HG02943 (cell line): Measurements from ENCODE around the gene PADI3.
"Not testable (repeated sequence)": the region's sequence is repeated elsewhere in the genome, so short reads cannot be mapped to it uniquely, and the experiment has no call there.

ENCODE experiments used
- ATAC-seq: cut with Tn5 transposase; IDR thresholded peaks from one replicate; pipeline ENCODE4 v1.9.1; 2021; ENCODE audit warnings: mild to moderate bottlenecking, low read depth, moderate library complexity; ENCODE audit not compliant: unreplicated experiment

PADI3 gene

DNA sequence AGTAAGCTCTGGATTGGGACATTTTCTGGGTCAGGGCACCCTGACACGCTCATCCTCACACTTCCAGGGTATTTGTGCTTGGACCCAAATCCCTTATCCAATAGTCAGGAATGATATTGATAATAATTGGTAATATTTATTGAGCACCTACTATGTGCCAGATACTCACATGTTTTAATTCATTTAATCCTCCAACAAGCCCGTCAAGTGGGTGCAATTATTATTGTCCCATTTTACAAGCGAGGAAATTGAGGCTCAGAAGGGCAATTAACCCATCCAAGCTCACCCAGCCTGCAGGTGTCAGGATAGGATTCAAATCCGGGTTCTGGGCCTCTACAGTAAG lies 11.4 kb upstream of the PADI3 start:
- ATAC-seq, result no peak

DNA sequence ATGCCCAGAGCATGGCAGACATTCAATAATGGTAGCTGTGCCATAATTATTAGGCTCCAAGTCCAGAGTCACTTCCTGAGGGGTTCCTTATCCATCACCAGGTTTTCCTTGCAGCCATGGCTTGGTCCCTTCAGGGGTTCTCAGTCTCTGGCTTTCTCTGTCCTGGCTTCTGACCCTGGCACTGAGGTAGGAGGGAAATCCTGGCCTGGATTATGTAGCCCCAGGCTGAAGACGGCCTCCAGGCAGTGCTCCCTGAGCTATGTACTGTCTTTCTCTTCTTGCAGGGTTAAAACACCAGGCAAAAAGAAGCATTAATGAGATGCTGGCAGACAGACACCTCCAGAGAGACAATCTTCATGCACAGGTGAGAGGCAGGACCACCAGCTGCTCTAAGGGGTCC lies 9.5 kb upstream of the PADI3 start:
- no peak for ATAC-seq

DNA sequence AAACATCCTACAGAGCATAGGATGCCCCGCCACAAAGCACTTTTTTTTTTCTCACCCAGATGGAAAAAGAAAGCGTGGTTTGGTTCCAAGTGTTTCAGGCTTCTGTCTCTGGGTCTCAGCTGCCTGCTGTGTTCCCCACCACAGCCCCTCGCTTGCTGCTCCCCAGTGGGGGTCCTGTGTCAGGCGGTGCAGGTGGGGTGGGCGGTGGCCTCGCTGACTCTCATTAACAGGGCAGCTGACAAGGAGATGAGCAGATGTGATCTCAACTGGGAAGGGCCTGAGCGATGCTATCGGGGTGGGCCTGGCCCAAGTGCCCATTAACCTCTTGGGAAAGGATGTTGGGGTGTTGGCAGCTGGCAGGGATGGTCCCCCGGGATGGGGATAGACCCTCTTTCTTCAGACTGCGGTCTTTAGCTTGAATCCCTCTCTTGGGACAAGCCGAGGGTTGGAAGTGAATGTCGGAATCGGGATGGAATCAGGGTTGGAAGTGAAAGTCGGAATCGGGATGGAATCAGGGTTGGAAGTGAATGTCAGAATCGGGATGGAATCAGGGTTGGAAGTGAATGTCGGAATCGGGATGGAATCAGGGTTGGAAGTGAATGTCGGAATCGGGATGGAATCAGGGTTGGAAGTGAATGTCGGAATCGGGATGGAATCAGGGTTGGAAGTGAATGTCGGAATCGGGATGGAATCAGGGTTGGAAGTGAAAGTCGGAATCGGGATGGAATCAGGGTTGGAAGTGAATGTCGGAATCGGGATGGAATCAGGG lies 7.7 kb upstream of the PADI3 start:
- ATAC-seq, result not testable (repeated sequence)

DNA sequence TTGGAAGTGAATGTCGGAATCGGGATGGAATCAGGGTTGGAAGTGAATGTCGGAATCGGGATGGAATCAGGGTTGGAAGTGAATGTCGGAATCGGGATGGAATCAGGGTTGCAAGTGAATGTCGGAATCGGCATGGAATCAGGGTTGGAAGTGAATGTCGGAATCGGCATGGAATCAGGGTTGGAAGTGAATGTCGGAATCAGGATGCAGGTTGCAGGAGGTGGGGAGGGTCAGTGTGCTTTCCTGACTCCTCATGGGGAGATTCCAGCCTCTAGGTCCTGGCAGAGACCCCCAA lies 7.2 kb upstream of the PADI3 start:
- not testable (repeated sequence) for ATAC-seq

DNA sequence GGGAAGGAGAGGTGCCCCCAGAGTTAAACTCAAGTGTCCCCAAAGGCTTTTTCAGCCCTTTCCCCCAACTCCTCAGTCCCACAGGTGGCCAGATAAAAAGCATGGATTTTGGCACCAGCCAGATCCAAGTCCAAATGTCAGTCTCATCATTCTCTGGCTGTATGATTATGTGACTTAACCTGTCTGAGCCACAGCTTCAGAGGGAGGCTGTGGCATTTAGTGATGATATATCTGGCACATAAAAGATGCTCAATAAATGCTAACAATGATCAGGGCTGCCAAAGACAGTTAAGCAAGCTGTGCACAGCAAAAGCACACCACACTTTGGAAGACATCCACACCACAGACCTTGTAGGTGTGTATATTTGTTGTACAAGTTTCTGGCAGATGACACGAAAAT lies 5.6 kb upstream of the PADI3 start:
- no peak for ATAC-seq

DNA sequence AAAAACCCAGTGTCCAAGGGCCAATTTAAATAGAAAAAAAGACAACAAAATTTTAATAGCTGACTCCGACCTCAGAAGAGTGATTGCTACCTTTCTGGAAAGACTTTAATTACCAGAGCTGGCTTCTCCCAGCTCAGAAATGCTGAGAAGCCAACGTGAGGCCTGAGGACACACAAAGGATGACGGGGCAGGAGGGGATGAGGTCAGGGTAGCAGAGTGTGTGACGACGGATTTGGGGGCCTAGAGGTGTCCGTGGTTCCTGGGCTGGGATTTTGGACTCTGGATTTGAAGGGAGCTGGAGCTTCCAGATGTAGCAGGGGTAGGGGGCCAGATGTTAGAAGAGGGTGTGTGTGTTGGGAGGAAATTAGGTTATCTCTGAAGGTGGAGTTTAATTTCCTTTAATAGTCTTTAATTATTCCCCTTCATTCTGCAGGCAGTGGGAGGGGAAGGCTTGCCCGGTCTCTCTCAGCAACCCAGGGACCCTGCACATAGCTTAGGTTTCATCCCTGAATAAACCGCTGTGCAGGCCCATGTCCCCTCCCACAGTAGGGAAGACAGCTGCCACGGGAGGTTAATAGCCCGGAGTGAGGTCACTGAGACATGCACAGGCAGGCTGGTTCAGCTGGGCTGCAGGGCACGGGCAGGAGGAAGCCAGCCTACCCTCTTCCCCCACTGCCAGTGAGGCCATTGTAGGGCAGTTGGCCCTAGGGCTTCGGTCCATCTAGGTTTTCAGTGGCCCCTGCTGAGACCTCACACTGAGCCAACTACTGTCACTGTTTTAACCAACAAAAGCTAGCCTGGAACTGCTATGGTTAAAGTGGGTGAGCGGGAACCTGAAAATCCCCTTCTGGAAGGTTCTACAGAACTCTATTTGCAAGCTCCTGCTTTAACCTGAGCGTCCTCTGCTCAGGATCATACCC lies 3.8 kb upstream of the PADI3 start:
- no peak for ATAC-seq

DNA sequence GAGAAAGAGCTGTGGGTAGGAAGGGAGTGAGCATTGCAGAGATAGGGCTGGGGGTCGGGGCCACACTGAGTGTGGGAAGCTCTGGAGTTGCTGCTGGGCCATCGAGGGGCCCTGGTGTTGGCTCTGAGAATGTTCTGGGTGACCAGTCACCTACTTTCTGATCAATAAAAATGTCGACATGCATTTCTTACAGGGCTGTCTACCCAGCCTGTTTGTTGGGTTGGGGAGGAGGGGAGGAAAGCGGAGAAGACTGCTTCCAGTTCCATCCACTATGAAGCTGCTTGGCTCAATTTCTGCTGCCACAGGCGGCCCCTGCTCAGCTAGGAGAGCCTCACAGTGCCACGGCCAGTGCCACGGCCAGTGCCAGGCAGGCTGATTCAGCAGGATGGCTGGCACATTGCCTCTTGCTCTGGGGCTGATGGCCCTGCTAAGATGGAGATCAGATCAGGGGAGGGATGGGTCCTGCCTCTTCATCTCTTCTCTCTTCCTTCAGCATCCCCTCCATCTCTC lies 3.0 kb upstream of the PADI3 start:
- no peak for ATAC-seq

DNA sequence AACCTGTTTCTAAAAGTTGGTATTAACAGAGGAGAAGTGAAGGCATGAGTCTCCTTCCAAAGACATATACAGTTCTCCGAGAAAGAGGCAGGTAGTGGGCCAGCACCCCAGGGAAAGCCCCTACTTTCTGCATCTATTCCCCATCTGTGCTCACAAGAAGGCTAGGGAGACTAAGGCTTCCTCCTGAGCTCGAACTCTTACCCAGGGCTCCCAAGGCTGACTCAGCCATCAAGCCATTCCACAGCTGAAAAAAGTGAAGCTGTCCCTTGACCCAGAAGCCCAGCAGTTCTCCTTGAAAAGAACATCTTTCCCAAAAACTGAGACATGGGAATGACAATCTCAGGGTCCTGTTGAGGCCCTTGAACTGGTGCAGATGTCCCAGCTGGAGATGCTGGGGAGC lies 1.9 kb upstream of the PADI3 start:
- ATAC-seq, result no peak

DNA sequence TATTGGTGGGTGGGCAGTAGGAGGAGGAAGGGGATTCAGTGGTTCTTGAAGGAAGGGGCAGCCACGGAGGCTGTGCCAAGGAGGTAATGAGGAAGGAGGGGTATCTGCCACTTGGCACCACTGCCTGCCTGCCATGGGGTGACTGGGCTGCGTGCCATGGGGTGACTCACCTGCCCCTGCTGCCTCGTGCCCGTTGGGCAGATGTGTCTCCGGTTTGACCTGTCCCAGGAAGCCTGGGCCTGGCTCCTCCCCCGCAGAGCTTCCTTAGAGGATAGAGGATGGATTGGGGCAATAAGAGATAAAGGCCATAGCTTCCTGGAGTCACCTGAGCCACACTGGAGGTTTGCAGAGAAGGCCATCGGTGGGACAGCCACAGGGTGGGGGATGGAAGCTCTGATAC lies 1.7 kb downstream of the PADI3 start:
- ATAC-seq, result no peak

DNA sequence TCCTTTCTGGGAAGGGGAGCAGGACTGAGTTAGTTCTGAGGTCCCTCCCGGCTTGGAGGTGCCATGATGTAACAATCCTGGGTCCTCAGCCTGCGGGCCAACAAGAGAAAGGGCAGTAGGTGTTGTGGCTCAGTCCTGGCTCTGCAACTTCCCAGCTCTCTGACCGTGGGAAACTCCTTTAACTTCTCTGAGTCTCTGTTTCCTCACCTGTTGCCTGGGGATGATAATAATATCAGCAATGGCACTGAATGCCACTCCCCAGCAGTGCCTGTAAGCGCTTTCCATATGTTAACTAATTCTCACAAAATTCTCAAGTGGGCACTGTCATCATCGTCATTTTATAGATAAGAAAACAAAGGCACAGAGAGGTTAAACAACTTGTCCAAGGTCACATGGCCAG lies 2.3 kb downstream of the PADI3 start:
- ATAC-seq, result no peak

DNA sequence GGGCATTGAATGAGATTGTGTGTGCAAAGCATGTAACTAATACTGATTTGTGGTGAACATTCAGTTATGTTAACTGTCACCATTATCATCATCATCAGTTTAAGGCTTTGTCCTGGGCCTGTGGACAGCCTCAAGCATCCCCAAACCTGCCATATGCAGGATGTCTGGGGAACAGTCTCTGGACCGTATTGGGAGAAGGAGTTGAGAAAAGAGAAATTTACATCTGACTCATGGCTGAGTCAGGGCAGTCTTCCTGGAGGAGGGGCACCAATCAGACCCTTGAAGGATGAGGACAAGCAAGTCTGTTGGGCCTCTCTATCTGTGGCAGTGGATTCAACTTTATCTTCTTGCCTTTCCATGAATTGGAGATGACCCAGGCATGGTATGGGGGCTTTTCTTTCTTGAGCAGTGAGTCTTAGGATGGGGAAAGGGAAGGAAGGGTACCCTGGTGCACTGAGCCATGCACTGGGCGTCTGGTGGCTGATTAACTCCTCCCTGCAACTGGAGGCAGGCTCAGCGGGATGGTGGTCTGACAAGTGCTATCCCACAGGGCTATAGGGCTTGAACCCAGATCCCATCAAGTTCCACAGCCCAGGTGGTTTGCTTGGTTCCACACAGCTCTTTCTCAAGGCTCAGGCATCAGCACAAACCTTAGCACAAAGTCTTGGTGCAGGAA lies 2.9 kb downstream of the PADI3 start:
- no peak for ATAC-seq

DNA sequence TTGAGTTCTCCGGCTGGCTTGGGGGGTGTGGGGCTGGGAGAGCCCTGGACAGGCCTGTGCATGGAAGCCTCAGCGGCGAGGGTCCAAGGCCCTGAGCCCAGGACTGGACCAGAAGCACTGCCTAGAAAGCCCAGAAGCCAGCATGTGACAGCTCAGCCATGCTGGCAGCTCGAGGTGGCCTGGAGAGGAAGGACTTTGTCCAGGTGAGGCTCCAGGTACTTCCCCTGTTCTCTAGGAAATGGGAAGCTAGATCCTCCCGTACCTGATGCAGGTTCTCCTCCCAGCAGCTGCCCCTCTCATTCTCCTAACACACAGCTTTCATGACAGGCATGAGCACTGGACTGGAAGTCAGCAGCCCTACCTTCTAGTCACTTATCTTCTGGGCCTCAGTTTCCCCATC lies 6.4 kb downstream of the PADI3 start:
- no peak for ATAC-seq

DNA sequence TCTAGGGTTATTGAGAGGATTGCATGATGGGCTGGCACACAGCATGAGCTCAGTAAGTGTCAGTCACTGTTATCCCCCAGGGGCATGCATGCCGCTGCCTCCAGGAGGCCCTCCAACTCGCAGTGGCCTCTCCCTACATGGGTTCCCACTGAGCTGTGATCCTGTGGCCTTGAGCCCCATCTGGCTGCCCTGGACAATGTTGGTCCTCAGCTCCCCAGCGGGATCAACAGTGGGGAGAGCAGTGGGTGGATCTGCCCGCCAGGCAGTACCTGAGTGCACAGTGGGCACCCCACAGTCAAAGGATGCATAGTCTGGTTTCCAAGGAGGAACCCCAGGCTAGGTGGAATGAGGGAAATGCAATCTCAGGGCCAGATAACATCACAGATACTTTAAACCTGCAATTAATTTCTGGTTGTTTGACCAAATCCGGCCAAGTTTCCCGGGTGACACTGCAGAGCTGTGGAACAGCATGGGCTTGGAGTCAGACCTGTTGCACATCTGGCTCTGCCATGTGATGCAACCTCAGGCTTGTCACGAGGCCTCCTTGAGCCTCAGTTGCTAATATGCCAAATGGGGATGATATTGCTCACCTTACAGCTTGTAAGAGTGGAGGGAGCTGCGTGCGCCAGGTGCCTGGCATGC lies 9.3 kb downstream of the PADI3 start:
- ATAC-seq, result no peak

DNA sequence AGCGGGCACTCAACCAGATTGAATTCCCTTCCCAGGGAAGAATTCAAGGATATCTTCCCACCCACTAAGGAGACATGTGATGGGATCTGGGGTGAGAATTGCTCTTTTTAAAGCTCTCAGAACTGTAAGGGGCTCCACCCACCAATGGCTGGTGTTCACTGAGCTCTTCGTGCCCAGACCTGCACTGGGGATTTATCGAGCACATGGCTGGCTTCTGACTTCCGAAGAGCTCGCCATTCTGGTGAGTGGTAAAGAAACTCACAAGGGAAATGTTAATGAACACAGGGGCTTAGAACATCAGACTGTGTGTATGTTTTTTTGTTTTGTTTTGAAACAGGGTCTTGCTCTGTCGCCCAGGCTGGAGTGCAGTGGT lies 9.8 kb downstream of the PADI3 start:
- ATAC-seq, result no peak

DNA sequence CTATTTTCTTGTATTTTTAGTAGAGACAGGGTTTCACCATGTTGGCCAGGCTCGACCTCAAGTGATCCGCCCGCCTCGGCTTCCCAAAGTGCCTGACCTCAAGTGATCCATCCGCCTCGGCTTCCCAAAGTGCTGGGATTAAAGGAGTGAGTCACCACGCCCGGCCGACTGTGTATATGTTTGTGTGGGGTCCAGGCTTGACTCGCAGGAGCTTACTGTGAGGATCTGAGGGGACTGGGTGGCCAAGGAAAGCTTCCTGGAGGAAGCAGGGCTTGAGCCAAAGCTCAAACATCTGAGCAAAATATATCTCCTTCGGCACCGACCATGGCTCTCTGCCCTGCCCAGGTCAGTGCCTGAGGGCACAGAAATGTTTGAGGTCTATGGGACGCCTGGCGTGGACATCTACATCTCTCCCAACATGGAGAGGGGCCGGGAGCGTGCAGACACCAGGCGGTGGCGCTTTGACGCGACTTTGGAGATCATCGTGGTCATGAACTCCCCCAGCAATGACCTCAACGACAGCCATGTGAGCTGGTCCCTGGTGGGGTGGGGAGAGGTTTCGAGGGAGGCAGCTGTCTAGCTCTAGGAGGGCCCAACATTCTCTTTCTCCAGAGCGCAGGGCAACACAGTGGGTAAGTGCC lies 10.5 kb downstream of the PADI3 start:
- ATAC-seq, result no peak

DNA sequence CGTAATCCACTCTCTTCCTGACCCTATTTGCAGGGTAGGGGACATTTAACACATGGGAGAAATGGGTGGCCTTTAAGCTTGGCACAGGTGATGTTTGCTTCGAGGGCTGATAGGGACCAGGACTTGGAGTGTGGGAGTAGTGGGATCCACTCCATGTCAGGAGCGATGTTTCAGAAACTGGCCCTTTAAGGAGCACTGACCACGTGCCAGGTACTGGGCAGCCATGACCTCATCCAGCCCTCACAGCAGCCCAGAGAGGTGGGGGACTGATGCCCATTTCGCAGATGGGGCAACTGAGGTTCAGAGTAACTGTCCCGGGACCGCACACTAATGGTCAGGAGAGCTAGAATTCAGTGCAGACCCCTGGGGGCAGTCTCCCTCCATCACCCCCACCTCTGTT lies 11.4 kb downstream of the PADI3 start:
- no peak for ATAC-seq

DNA sequence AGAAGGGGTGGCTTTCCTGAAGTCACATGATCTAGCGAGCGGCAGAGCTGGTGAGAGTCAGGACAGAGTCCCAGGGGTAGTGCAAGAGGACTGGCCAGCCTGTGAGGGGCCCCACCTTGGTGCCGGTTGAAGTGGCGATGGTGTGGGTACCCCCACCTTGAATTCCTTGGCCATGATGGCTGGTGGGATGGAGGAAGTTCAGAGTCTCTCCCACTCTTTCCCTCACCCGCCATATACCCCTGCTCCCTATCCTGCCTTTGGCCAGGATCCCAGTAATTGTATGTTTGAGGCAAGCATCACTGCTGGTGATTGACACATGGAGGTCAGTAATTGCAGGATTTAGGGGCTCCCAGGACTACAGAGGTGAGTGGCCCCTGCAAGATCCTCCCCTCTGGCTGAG lies 11.8 kb downstream of the PADI3 start:
- ATAC-seq, result no peak

DNA sequence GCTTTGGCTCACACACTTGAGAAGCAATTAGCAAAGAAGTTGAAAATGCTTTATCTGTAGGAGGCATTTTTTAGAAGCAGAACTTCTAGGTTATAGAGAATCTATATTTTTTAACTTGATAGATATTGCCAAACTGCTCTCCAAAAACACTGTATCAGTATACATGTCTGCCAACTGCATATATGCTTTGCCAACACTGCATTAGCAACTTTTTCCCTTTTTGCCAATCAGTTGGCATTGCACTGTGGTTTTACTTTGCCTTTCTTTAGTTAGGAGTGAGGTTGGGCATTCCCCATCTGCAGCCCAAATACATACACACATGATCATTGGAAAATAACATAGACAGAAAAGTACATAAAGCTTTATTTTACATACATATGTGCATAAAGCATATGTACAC lies 15.0 kb downstream of the PADI3 start:
- no peak for ATAC-seq

DNA sequence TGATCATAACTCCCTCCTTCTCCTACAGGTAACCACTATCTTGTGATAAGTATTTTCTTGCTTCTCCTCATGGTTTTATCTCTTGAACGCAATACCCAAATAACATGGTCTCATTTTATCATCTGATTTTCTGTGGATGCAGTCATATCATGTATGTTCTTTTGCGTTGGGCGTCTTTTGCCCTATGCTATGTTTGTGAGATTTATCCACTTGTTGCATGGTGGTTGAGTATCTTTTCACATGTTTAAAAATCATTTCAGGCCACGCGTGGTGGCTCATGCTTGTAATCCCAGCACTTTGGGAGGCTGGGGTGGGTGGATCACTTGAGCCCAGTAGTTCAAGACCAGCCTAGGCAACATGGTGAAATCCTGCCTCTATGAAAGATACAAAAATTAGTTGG lies 15.6 kb downstream of the PADI3 start:
- ATAC-seq, result no peak

DNA sequence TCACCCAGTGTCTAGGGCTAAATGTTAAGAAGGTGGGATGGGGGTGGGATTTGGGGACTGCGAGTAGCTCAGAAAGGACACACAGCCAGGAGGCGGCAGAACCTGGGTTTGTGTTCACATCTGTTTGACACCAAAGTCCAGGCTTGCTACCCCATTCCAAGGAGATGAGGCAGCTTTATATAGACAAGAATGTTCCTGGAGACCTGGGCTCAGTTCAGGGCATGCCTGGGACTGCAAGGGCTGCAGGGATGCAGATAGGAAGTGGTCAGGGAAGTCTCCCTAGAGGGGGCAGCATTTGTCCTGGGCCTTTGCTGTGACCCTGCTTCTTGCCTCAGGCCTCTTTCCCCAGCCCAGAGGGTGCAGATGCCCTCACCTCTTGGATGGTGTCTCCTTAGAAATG lies 16.3 kb downstream of the PADI3 start:
- no peak for ATAC-seq

DNA sequence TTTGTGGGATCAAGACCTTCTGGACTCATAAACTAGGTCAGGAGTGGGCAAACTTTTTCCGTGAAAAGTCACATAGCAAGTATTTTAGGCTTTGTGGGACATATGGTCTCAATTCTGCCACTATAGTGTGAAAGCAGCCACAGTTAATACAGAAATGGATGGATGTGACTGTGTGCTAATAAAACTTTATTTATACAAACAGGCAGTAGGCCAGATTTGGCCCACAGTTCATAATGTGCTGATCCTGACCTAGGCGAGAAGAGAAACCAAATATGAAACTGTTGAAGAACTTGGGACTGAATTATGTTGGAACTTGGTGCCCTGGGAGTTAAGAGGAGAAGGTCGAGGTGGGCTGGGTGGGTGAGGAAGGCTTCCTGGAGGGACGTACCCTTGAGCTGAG lies 17.1 kb downstream of the PADI3 start:
- no peak for ATAC-seq
